Lung (tissue), 12 donors: ENCODE results near the gene GRK1. TPM values are rescaled to one million over a fixed set of nuclear protein-coding genes. Genes with fewer than 3 reads are reported as not detected.

Experiments
- ATAC-seq: fragments of 200-7000 bp; cut with Tn5 transposase; one replicate; pipeline ENCODE4 v1.9.1; 2020; ENCODE audit warnings: moderate number of reproducible peaks; ENCODE audit not compliant: insufficient read depth, low FRiP score
- DNase-seq, 3 donors: peaks; one replicate each; pipeline ENCODE4 v3.0.0-alpha.2; 2013 to 2017
- H3K27ac ChIP-seq, 2 donors: one replicate each; pipeline ENCODE4 v1.5.1; 2013; ENCODE audit warnings: mild to moderate bottlenecking in 2 of 2, moderate library complexity in 2 of 2, control low read depth in 1 of 2, inconsistent platforms in 1 of 2, low read depth in 1 of 2, low read length in 1 of 2
- H3K27me3 ChIP-seq, 3 donors: one replicate each; pipeline ENCODE4 v1.5.1; 2013; ENCODE audit warnings: low read length in 2 of 3; ENCODE audit not compliant: control insufficient read depth in 3 of 3, insufficient read depth in 3 of 3
- H3K36me3 ChIP-seq, 4 donors: one replicate each; pipeline ENCODE4 v1.5.1; 2013; ENCODE audit warnings: low read length in 4 of 4, mild to moderate bottlenecking in 1 of 4, moderate library complexity in 1 of 4; ENCODE audit not compliant: control insufficient read depth in 4 of 4, insufficient read depth in 4 of 4
- H3K4me1 ChIP-seq, 5 donors: one replicate each; pipeline ENCODE4 v1.5.1; 2013; ENCODE audit warnings: low read length in 5 of 5, mild to moderate bottlenecking in 2 of 5, moderate library complexity in 1 of 5; ENCODE audit not compliant: control insufficient read depth in 5 of 5, insufficient read depth in 5 of 5
- H3K4me3 ChIP-seq: one replicate; pipeline ENCODE4 v1.5.1; 2013; ENCODE audit warnings: mild to moderate bottlenecking, control low read depth, moderate library complexity
- H3K9ac ChIP-seq, 2 donors: one replicate each; pipeline ENCODE4 v1.5.1; 2013; ENCODE audit warnings: low read length in 2 of 2, control low read depth in 1 of 2; ENCODE audit not compliant: insufficient read depth in 1 of 2
- H3K9me3 ChIP-seq, 4 donors: one replicate each; pipeline ENCODE4 v1.5.1; 2013; ENCODE audit warnings: low read length in 3 of 4, mild to moderate bottlenecking in 1 of 4, moderate library complexity in 1 of 4; ENCODE audit not compliant: control insufficient read depth in 4 of 4, insufficient read depth in 3 of 4
- CTCF ChIP-seq: IDR thresholded peaks from 2 replicates; pipeline ENCODE4 v1.5.1; 2012; ENCODE audit warnings: mild to moderate bottlenecking; ENCODE audit errors: control extremely low read depth, extremely low read depth
- WGBS, 2 donors: extraction: QIAGEN DNeasy Blood & Tissue Kit; methylation state at CpG; one replicate each; pipeline ENCODE4 v1.1.7; 2013; 5-methylcytosine and 5-hydroxymethylcytosine counted together
- polyA plus RNA-seq, 2 donors: library from polyadenylated mRNA; stranded (reverse); fragments of 200-250 nt; gene quantifications; one replicate each; pipeline ENCODE4 v1.2.1, GENCODE V29; 2013
- total RNA-seq, 2 donors: library from RNA; depleted of rRNA in 1 of 2; stranded (reverse); fragments of >200 nt in 1 of 2; gene quantifications; one replicate each; pipeline ENCODE4 v1.2.1, GENCODE V29; 2014 to 2021
- donor health status: control.
- donor health status: control.
- donor health status: Bipolar disorder and iron deficiency.
- donor health status: healthy.
- donor health status: DM: yes; HTN: yes; CAD: no.

Gene GRK1
- total and polyA plus RNA-seq, 4 donors = 0.03 to 3.1 TPM; not detected in 2

DNA sequence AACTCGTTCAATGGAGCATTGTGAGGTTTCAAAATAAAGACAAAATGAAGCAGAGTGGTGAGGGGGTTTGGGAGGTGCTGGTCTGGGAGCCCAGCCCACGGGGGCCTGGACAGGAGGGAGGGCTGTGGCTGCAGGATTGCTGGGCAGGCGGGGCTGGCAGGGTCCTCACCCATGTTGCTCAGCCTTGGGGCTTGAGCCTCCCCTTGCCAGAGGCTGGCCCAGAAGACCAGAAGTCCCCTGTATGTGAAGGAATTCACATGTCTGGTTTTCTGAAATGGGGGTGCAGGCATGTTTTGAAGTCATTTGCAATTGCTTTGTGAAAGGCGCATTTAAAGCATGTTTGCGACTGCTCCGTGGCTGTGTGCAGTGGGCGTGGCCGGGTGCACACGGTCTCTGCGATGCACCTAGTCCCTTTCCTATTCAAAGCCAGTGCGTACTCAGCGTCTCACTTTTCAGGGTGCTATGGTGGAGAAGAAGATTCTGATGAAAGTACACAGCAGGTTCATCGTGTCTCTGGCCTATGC lies 2.3 kb downstream of the GRK1 start:
- WGBS, 2 donors = 80% methylated on average over 13 of the region's 13 CpGs
- H3K27ac ChIP-seq = no peak overlapping the region
- no peak overlapping the region for H3K4me3 ChIP-seq
- DNase-seq = peak in 1 of 3 donors; percentile 7
- H3K4me1 ChIP-seq = peaks cover 0 to 4% (median 0%) of the 10 kb centered on the region in 5 donors
- H3K27me3 ChIP-seq = no peaks in the 10 kb centered on the region
- TF ChIP-seq CTCF = no peak
- no peaks in the 10 kb centered on the region for H3K36me3 ChIP-seq
- no peak for ATAC-seq
- no peak overlapping the region for H3K9ac ChIP-seq
- H3K9me3 ChIP-seq = no peaks in the 10 kb centered on the region

DNA sequence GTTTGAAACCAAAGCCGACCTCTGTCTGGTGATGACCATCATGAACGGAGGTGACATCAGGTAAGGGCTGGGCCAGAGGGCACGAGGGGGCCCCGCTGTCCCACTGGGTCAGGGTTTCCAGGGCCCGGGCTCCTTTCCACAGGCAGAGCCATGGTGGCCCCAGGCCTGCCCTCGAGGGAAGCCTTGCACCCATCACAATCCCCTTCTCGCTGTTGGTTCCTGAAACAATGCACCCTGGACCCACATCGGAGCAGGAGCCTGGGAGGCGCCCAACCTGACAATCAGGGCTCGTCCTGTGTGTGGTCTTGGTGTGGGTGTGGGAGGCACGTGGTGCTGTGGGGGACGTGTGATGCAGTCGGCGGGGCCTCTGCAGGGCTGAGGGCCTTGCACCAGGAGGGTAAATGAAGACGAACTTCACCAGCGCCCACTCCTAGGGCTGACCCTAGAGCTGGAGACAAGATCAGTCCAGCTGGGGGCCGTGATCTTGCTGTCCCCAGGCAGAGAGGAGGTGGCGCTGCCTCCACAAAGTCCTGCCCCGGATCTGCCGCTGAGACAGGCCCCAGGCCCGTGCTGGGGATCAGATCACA lies 2.8 kb downstream of the GRK1 start:
- ATAC-seq (no peak), DNase-seq (peak in 1 of 3 donors; percentile 9)
- H3K36me3 ChIP-seq = no peaks in the 10 kb centered on the region
- H3K4me3 ChIP-seq = no peak overlapping the region
- no peak overlapping the region for H3K9ac ChIP-seq
- no peaks in the 10 kb centered on the region for H3K27me3 ChIP-seq
- H3K27ac ChIP-seq = no peak overlapping the region
- TF ChIP-seq CTCF = no peak
- H3K9me3 ChIP-seq = no peaks in the 10 kb centered on the region
- 89 to 92% methylated on average over 21 of the region's 21 CpGs for WGBS, 2 donors
- H3K4me1 ChIP-seq = peaks cover 0 to 4% (median 0%) of the 10 kb centered on the region in 5 donors

DNA sequence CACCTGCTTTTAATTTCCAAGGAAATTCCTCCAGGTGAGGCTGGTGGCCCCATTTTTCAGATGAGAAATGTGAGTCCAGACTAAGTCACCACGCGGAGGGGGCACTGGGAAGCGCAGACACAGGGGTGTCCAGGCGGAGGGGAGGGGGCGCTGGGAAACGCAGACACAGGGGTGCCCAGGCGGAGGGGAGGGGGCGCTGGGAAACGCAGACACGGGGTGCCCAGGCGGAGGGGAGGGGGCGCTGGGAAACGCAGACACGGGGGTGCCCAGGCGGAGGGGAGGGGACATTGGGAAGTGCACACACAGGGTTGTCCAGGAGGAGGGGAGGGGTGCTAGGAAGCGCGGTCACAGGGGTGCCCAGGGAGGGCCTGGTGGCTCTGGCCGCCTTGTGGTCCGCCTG lies 3.5 kb downstream of the GRK1 start:
- no peaks in the 10 kb centered on the region for H3K9me3 ChIP-seq
- no peak for TF ChIP-seq CTCF
- DNase-seq (no peak), ATAC-seq (no peak)
- peaks cover 0 to 4% (median 0%) of the 10 kb centered on the region in 5 donors for H3K4me1 ChIP-seq
- no peak overlapping the region for H3K27ac ChIP-seq
- 93 to 97% methylated on average over 19 of the region's 19 CpGs for WGBS, 2 donors
- H3K9ac ChIP-seq = no peak overlapping the region
- no peaks in the 10 kb centered on the region for H3K27me3 ChIP-seq
- no peak overlapping the region for H3K4me3 ChIP-seq
- no peaks in the 10 kb centered on the region for H3K36me3 ChIP-seq
